SK-N-MC (cell line): Measurements from ENCODE around the gene RBM47.
A peak's percentile ranks its signal among the peaks of the same experiment; 100 is the strongest.
"Not testable (repeated sequence)": the region's sequence is repeated elsewhere in the genome, so short reads cannot be mapped to it uniquely, and the experiment has no call there.

Experiments used
- DNase-seq: peaks from one replicate; pipeline ENCODE4 v3.0.0-alpha.2; 2011; ENCODE audit warnings: low read depth, low spot score
- H3K27ac ChIP-seq: fragments of 200-600 bp; sonication (generic); 2 replicates; pipeline ENCODE4 v1.5.1; 2016; ENCODE audit warnings: mixed run types
- H3K36me3 ChIP-seq: fragments of 200-600 bp; sonication (generic); 2 replicates; pipeline ENCODE4 v1.6.1; 2017; ENCODE audit warnings: antibody characterized with exemption, low read length, mixed read lengths; ENCODE audit not compliant: insufficient read depth
- H3K4me3 ChIP-seq: fragments of 200-600 bp; sonication (generic); 2 replicates; pipeline ENCODE4 v1.5.1; 2016
- H3K9ac ChIP-seq: fragments of 200-600 bp; sonication (generic); 2 replicates; pipeline ENCODE4 v1.8.0; 2017; ENCODE audit warnings: mixed run types, mixed read lengths; ENCODE audit not compliant: insufficient read length
- H3K9me3 ChIP-seq: fragments of 200-600 bp; sonication (generic); 2 replicates; pipeline ENCODE4 v1.6.1; 2017; ENCODE audit warnings: low read depth, mild to moderate bottlenecking, antibody characterized with exemption, low read length, moderate library complexity, mixed read lengths
- EZH2 ChIP-seq: fragments of 200-600 bp; sonication (generic); IDR thresholded peaks from one replicate; pipeline ENCODE4 v1.6.1; 2017; ENCODE audit warnings: antibody characterized with exemption
- FOXP2 ChIP-seq: optimal IDR thresholded peaks from 2 replicates; pipeline ENCODE3; 2011; ENCODE audit warnings: mild to moderate bottlenecking, moderate library complexity; ENCODE audit not compliant: insufficient read depth; ENCODE audit errors: extremely low read length, control extremely low read depth
- POLR2AphosphoS5 ChIP-seq: IDR thresholded peaks from 2 replicates; pipeline ENCODE4 v1.6.1; 2012; ENCODE audit warnings: mild to moderate bottlenecking, low read depth, low read length, borderline replicate concordance

Gene RBM47

GRCh38 chr4:40628888-40629287 is 776 bp downstream of the RBM47 start:
- DNase-seq = no peak
- Histone ChIP-seq H3K36me3 (no peaks in the 10 kb centered on the region), H3K4me3 (peak overlapping the region; percentile 89), H3K9me3 (no peaks in the 10 kb centered on the region), H3K27ac (no peak overlapping the region), H3K9ac (peak overlapping the region; percentile 82)
- TF ChIP-seq EZH2 = no peak
- no peak for TF ChIP-seq POLR2AphosphoS5
- TF ChIP-seq FOXP2 = no peak

- peak overlapping the region; percentile 54 for H3K9ac ChIP-seq
- H3K36me3 ChIP-seq, H3K9me3 ChIP-seq, H3K27ac ChIP-seq, DNase-seq: not testable (repeated sequence)
- H3K4me3 ChIP-seq = peak overlapping the region; percentile 89
These were observed 1.3 kb downstream of the RBM47 start for GRCh38 chr4:40628407-40628806.

- peak overlapping the region; percentile 67 for H3K27ac ChIP-seq
- peak overlapping the region; percentile 89 for H3K4me3 ChIP-seq
- H3K9me3 ChIP-seq = no peaks in the 10 kb centered on the region
- DNase-seq = no peak
- peak overlapping the region; percentile 54 for H3K9ac ChIP-seq
- TF ChIP-seq EZH2 = no peak
- no peak for TF ChIP-seq FOXP2
- TF ChIP-seq POLR2AphosphoS5 = no peak
- H3K36me3 ChIP-seq = no peaks in the 10 kb centered on the region
These were observed 2.1 kb downstream of the RBM47 start for GRCh38 chr4:40627540-40627939.

GRCh38 chr4:40626183-40626990 is 3.3 kb downstream of the RBM47 start:
- Histone ChIP-seq H3K9ac (peak overlapping the region; percentile 54), H3K4me3 (peak overlapping the region; percentile 89), H3K9me3 (no peaks in the 10 kb centered on the region), H3K36me3 (no peaks in the 10 kb centered on the region), H3K27ac (peak overlapping the region; percentile 16; the same call in 1 of the 2 replicates)
- TF ChIP-seq FOXP2 = no peak
- TF ChIP-seq POLR2AphosphoS5 = no peak
- TF ChIP-seq EZH2 = no peak
- no peak for DNase-seq

- H3K27ac ChIP-seq = no peak overlapping the region
- no peak overlapping the region for H3K9ac ChIP-seq
- no peak for DNase-seq
- TF ChIP-seq POLR2AphosphoS5 = no peak
- TF ChIP-seq EZH2 = no peak
- no peak for TF ChIP-seq FOXP2
- no peak overlapping the region for H3K4me3 ChIP-seq
- H3K9me3 ChIP-seq = no peaks in the 10 kb centered on the region
- H3K36me3 ChIP-seq = no peaks in the 10 kb centered on the region
These were observed 6.0 kb downstream of the RBM47 start for GRCh38 chr4:40623707-40624106.

- Histone ChIP-seq H3K9me3 (no peaks in the 10 kb centered on the region), H3K9ac (no peak overlapping the region), H3K4me3 (no peak overlapping the region), H3K27ac (no peak overlapping the region), H3K36me3 (no peaks in the 10 kb centered on the region)
- no peak for DNase-seq
- TF ChIP-seq FOXP2 (no peak), EZH2 (no peak), POLR2AphosphoS5 (no peak)
These were observed 6.8 kb downstream of the RBM47 start for GRCh38 chr4:40622913-40623312.

- peak overlapping the region; percentile 85 for H3K27ac ChIP-seq
- peak overlapping the region; percentile 34 for H3K4me3 ChIP-seq
- H3K9ac ChIP-seq = peak overlapping the region; percentile 7
- DNase-seq = peak; percentile 96
- H3K36me3 ChIP-seq = no peaks in the 10 kb centered on the region
- H3K9me3 ChIP-seq = no peaks in the 10 kb centered on the region
- TF ChIP-seq FOXP2 (no peak), POLR2AphosphoS5 (no peak), EZH2 (no peak)
These were observed 7.8 kb downstream of the RBM47 start for GRCh38 chr4:40621592-40622512.

GRCh38 chr4:40621229-40621591 is 8.5 kb downstream of the RBM47 start:
- TF ChIP-seq POLR2AphosphoS5 (no peak), EZH2 (no peak), FOXP2 (no peak)
- H3K9ac ChIP-seq = peak overlapping the region; percentile 7
- H3K9me3 ChIP-seq = no peaks in the 10 kb centered on the region
- peak overlapping the region; percentile 34 for H3K4me3 ChIP-seq
- H3K36me3 ChIP-seq = no peaks in the 10 kb centered on the region
- DNase-seq = no peak
- H3K27ac ChIP-seq = peak overlapping the region; percentile 85

GRCh38 chr4:40619600-40619999 is 10.1 kb downstream of the RBM47 start:
- H3K9ac ChIP-seq = no peak overlapping the region
- H3K4me3 ChIP-seq = no peak overlapping the region
- H3K27ac ChIP-seq = no peak overlapping the region
- H3K9me3 ChIP-seq = no peaks in the 10 kb centered on the region
- DNase-seq = no peak
- H3K36me3 ChIP-seq = no peaks in the 10 kb centered on the region
- no peak for TF ChIP-seq FOXP2
- no peak for TF ChIP-seq EZH2
- TF ChIP-seq POLR2AphosphoS5 = no peak
